Stimulated activated CD4-positive, alpha-beta T cell treated with anti-CD3 and anti-CD28 coated beads, Interleukin-15, amount 100 ng/mL, for 48 hours (primary cell): ENCODE results near the gene C7orf33.

Experiments
- DNase-seq, 2 donors: peaks; one replicate each; pipeline ENCODE4 v3.0.0-alpha.2; 2020; ENCODE audit warnings: low read depth in 2 of 2

The C7orf33 gene

DNA sequence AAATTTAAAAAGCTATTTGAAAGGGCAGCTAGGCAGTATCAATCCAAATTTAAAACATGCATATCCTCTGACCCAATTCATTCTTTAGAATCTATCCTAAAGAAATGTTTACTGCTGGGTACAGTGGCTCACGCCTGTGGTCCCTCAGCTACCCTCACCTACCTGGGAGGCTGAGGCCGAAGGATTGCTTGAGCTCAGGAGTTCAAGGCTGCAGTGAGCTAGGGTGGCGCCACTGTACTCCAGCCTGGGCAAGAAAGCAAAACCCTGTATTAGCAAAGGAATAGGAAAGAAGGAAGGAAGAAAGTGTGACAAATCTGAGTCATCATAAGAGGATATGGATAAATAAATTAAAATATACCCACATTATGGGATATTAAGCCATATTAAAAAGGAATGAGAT is 36.3 kb downstream of the C7orf33 start:
- no peak for DNase-seq

DNA sequence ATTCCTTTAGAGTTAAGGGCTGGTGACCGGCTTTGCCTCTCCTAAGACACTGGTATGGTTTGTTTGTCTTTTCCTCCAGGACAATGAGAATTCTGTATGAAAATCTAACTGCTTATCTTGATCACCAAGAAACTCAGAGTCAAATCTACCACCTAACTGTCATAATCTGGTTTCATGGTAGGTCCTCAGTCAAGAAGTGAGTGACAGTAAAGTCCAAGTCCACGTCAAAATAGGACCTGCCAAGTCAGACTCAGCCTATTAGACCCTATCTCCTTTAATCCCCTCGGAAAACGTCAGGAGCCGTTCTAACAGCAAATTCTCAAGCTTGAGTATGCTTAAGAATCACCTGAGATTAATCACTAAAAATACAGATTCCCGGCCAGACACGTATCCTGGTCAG is 37.4 kb downstream of the C7orf33 start:
- DNase-seq = no peak

DNA sequence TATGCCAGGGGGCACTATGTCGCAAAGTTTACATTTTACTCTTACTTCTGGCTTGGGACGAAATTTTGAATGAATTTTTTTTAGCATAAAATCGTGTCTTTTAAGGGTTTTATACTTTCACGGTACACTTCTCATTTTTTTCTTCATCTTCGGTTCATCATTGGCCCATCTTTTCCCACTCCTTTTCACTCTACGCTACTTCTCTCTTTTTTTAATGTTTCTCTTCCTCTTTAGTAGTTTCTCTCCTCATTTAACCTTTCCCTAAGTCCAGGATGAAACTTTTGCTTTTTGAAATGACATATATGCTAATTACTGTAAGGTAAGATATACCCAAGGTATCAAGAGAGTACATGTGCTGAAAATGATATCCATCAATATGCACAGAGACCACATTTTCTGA is 39.5 kb downstream of the C7orf33 start:
- no peak for DNase-seq

DNA sequence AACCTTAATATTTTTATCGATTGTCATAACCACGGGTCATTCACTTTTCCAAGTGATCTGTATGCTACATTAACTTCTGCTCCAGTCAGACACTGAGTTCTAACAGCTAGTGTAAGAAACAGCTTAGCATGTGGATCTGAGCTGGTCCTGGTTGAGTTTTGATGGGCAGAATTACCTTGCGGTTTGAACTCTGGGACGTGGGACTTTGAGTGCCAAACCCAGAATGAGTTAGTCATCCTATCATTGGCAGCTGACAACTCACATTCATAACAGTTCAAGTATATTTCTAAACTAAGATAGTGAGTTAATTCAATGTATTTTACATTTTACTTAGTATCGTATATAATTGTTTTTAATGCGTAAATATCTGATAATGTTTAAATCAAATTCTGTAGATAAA is 43.2 kb downstream of the C7orf33 start:
- no peak for DNase-seq

DNA sequence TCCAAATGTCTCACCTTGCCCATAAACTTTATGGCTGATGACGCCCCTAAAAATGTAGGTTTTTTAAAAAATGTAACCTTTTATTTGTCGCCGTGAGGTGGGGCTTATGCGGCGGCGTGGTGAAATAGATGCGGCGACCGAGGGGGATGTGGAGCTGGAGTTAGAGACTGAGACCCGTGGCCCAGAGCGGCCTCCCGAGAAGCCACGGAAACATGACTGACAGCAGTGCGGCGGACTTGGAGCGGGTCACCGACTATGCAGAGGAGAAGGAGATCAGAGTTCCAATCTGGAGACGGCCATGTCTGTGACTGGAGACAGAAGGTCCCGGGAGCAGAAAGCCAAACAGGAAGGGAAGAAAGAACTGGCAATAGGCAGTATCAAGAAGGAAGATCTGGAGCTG is 46.5 kb downstream of the C7orf33 start:
- no peak for DNase-seq

DNA sequence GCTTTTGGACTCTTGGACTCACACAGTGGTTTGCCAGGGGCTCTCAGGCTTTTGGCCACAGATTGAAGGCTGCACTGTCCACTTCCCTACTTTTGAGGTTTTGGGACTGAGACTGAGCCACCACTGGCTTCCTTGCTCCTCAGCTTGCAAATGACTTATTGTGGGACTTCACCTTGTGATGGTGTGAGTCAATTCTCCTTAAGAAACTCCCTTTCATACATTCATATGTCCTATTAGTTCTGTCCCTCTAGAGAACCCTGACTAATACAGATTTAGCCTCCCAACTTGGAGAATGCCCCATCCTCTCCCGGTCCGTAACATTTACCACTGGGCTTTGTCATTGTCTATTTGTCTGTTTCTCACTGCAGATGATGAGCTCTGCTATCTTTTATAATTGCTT is 55.3 kb downstream of the C7orf33 start:
- DNase-seq = no peak

DNA sequence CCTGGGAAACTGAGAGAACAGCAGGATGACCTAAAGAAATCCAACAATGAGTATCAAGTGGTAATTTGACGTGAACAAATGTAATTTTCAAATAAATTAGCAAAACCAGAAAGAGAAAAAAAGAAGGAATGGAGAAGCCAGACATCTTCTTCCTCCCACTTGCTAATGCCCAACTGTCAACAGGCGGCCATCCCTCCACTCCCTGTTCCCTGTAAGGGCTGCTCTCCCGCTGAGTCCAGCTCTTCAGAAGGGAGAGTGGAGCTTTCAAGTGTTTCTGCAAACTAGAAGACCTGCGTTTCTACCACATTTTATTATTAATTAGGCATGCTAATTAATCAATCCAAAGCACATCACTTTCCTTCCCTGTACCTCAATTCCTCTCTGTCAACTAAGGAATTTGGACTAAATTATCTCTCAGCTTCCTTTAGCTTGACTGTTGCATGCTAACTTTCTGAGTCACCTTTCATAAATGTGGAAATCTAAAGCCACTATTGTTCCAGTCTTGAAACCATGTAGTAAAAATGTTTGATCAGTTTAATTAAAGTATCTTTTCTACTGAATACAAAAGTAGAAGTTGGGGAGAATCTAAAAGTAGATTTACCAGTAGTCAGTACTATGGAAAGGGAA is 59.8 kb downstream of the C7orf33 start:
- DNase-seq = no peak

DNA sequence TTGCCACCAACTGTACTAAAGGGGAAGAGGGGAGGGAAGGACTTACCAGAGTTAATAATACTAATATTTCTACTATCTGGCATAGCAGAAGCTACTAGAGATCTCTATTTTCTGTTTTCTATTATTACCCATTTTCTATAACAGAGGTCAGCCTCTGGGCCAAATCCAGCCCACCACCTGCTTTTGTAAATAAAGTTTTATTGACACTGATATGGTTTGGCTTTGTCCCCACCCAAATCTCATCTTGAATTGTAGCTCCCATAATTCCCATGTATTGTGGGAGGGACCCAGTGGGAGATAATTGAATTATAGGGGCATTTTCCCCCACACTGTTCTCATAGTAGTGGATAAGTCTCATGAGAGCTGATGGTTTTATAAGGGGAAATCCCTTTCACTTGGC is 62.2 kb downstream of the C7orf33 start:
- DNase-seq = no peak

DNA sequence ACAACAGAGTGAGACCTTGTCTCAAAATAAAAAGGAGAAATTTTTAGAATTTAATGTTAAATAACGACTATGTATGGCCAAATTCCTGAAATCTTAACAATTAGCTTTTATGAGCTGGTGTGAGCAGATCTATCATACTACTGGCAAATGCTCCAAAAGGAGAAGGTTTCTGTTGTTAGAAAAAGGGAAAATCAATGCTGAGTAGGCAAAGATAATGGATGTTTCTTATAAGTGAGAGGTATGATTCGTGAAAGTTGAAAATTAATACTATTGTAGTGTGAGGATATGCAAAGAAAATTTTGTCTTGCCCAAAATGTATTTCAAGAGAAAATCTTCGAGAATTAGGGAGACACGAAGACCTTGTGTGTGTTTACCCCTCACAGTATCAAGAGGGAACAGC is 67.4 kb downstream of the C7orf33 start:
- no peak for DNase-seq

DNA sequence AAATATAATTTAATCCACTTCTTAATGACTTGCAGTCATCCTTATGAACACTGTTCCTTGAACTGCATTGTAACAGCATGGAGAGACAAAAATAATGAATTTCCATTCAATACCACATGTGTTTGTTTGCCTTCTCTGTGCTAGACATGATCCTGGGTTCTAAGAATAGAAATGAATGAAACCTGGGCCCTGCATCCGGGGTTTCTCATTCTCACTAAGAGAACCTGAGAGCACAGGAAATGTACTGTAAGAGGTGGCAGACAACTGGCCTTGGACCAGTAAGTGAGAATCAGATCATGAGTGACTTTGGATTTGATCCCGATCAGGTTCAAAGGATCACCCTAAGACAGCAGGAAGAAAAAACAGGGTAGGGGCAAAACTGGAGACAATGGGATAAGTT is 70.9 kb downstream of the C7orf33 start:
- no peak for DNase-seq

DNA sequence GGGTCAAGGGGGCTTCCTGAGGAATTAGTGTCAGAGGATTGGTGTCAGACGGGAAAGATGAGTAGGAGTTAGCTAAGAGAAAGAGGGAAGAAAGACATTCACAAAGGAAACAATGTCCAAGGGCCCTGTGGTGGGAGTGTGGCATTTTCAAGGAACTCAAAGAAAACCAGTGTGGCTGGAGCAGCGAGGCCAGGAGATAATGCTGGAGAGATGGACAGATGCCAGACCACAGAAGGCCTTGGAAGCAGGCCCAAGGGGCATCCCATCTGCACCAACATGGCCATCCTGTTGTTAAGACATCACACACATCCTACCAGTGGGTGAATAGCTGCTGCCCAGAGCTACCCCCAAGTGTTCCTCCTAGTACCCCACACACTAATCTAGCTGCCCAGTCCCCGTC is 72.1 kb downstream of the C7orf33 start:
- DNase-seq = no peak

DNA sequence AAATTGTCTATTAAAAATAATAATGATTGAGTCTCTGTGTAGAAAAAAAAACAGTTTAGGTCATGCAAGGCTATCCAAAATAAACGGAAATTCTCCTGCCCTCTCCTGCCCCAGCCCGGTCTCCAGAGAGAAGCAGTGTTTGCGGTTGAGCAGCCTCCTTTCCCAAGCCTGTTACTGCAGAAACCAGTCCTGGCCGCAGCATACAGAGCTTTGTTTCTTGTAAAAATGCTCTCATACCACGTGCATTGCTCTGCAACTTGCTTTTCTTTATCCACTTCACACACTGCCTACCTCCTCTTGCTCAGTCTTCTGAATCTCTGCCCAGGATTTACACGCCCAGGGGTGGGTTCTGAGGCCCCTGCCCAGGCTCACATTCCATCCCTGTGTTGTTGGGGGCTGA is 73.8 kb downstream of the C7orf33 start:
- DNase-seq = no peak

DNA sequence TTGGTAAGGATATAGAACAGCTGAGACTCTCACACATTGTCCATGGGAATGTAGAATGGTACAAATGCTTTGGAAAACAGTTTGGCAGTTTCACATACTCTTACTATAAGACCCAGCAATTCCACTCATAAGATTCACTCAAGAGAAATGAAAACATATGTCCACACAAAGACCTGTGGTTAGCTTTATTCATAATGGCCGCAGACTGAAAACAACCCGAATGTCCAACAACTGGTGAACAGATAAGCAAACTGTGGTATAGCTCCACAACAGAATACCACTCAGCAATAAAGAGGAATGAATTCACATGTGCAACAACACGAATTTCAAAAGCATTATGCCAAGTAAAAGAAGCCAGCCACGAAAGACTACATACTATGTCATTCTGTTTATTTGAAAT is 74.7 kb downstream of the C7orf33 start:
- DNase-seq = no peak
